Measurements from ENCODE around the gene ANKS3. TPM values are rescaled to one million over a fixed set of nuclear protein-coding genes. Genes with fewer than 3 reads are reported as not detected.

Gene ANKS3
- total RNA-seq, 2 donors from 2014 or later, result 10.1 to 23.2 TPM

DNA sequence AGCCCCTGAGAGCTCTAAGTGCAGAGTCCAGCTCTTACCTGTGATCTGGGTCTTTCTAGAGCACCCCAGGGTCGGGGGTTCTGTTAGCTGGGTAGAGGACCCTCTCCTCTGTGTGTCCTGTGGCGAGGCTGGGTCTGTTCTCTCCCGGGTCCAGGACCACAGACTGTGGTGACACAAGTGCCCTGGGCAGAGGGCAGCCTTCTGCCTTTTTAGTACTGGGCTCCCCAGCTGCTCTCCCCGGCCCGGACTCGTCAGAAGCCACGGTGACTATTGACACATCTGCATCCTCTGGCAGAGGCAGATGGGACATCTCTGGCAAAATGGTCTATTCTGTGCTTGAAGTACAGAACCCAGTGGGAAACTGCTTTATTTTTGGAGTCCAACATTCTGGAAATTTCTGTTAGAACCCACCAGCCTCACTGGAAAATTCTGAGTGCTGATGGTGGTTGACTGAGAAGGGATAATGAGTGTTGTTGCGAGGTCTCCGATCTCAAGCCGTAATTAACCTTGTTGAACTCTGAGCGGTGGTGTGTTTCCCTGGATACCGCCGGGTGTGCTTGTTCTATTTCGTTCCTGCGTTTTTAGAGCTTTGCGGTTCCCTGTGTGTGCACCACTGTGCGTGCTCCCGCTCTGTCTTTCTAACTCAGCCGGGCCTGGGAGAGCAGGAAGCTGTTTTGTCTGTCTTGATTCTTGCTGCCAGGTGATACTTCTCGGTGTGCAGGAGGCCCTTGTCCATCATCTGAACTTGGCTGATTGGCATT, 66.7 kb downstream of the ANKS3 start:
- peaks cover 16% of the 10 kb centered on the region for H3K36me3 ChIP-seq
- no peak overlapping the region for H3K27ac ChIP-seq
- intact Hi-C loops (cut with DNase I), result no loop called here

DNA sequence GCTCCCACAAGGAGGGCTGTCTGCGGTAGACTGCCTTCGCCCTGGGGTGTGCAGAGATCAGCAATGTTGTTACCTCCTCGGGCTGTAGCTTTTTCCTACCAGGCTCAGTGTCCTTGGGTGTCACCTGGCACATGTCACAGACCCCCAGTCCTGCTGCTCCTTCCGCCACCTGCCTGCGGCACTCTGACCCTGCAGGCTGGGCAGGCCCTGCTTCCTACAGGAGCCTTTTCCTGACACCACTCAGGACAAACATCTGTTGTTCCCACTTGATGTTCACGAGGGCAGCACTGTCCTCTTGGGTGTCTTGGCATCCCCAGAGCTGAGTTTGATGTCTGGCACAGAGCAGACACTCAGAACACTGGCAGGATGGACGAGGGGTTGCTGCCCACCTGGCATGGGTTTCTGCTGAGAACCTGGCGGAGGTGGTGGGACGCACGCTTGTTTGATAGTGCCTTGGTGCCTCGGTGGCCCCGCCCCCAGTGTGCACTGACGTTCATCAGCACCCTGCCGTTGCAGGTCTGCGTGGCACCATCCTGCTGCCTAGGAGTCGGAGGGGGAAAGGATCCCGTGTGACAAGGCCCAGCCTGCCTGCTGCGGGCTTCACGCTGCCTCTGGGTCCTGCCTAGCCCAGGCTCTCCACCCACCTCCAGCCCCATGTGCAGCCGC, 67.4 kb downstream of the ANKS3 start:
- Histone ChIP-seq H3K4me3 (no peak overlapping the region), H3K27me3 (no peaks in the 10 kb centered on the region), H3K27ac (no peak overlapping the region), H3K9me3 (no peaks in the 10 kb centered on the region), H3K4me1 (peaks cover 23% of the 10 kb centered on the region), H3K9ac (ENCODE audit: low read depth in 2 of 2, low read length in 2 of 2) (no peak overlapping the region), H3K36me3 (peaks cover 16% of the 10 kb centered on the region)
- TF ChIP-seq, protein P1, sequence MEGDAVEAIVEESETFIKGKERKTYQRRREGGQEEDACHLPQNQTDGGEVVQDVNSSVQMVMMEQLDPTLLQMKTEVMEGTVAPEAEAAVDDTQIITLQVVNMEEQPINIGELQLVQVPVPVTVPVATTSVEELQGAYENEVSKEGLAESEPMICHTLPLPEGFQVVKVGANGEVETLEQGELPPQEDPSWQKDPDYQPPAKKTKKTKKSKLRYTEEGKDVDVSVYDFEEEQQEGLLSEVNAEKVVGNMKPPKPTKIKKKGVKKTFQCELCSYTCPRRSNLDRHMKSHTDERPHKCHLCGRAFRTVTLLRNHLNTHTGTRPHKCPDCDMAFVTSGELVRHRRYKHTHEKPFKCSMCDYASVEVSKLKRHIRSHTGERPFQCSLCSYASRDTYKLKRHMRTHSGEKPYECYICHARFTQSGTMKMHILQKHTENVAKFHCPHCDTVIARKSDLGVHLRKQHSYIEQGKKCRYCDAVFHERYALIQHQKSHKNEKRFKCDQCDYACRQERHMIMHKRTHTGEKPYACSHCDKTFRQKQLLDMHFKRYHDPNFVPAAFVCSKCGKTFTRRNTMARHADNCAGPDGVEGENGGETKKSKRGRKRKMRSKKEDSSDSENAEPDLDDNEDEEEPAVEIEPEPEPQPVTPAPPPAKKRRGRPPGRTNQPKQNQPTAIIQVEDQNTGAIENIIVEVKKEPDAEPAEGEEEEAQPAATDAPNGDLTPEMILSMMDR (IDR thresholded peaks at IDR 0.05), result no peak
- no peak for DNase-seq
- intact Hi-C loops (cut with DNase I), result no loop called here

More for the DNA sequence above, 66.7 kb downstream of the ANKS3 start:
- TF ChIP-seq, protein P1 (IDR thresholded peaks at IDR 0.05), result no peak
- H3K4me1 ChIP-seq, result peaks cover 23% of the 10 kb centered on the region
- no peak overlapping the region for H3K4me3 ChIP-seq
- DNase-seq, result no peak
- H3K9ac ChIP-seq (ENCODE audit: low read depth in 2 of 2, low read length in 2 of 2), result no peak overlapping the region
- H3K9me3 ChIP-seq, result no peaks in the 10 kb centered on the region
- H3K27me3 ChIP-seq, result no peaks in the 10 kb centered on the region

DNA sequence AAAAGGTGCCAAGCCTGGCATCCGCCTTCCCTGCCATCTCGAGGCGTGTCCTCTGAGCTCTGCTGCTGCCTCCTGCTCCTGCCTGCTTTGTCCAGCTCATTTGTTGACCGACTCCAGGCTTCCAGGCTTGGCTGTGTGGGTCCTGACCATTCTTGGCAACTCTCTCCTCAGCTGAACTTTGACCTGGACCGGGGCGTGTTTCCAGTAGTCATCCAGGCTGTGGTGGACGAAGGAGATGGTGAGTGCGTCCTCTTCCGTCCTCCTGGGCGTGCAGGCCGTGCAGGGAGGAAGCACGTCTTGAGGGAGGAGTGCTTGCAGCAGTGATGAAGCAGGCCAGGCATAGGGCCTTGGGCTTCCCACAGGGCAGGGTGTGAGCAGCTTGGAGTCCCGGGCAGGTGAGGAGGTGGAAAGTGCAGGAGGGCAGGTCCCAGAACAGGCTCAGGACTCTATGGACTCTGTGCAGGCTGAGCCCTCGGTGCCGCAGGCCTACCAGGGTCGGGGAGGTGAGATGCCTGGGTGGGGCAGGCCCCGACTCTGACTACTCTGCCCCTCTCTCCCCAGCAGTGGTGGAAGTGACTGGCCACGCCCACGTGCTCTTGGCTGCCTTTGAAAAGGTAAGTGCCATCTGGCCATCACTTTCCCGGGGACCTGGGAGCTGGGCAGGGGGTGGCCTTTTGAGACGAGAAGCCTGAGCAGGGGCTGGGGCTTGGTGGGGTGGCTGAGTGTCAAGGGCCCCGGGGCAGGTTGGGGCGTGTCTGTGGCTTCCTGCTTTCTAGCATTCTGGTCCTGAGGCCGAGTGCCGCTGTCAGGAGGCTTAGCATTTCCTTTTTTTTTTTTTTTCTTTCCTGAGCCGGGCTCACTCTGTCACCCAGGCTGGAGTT, 69.3 kb downstream of the ANKS3 start:
- intact Hi-C loops (cut with DNase I), result no loop called here
- H3K9ac ChIP-seq (ENCODE audit: low read depth in 2 of 2, low read length in 2 of 2), result peak overlapping the region in 1 of 2 donors; percentile 35
- H3K36me3 ChIP-seq, result peaks cover 16% of the 10 kb centered on the region
- TF ChIP-seq, protein P1 (IDR thresholded peaks at IDR 0.05), result no peak
- H3K4me1 ChIP-seq, result peaks cover 23% of the 10 kb centered on the region
- peak; percentile 87 for DNase-seq
- H3K27ac ChIP-seq, result peak overlapping the region; percentile 62
- no peaks in the 10 kb centered on the region for H3K9me3 ChIP-seq
- no peak overlapping the region for H3K4me3 ChIP-seq
- H3K27me3 ChIP-seq, result no peaks in the 10 kb centered on the region

DNA sequence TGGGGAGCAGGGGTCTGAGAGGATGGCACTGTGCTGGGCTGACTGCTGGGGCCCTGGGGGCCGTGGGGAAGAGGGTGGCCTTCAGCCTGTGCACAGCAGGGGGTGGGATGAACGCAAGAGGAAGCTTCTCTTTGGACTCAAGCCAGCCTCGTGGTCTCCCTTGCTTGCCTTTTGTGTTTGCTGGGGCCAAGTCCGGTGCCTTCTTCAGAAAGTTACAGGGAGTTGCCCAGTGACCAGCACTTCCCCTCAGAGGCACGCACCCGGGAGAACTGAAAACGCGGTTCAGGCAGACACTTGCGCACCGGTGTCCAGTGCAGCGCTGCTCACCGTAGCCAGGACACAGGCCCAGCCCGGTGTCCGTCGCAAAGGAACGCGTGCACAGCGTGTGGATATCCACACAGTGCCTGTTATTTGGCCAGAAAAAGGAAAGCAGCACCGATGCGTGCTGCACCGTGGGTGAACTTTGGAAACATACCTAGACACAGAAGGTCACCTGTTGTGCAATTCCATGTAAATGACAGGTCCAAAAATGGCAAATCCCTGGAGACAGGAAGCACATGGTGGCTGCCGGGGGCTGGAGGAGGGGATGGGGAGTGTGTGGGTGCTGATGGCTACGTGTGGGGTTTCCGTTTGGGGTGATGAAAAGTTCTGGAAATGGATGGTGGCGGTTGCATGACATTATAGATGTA, 70.2 kb downstream of the ANKS3 start:
- Histone ChIP-seq H3K36me3 (peaks cover 12% of the 10 kb centered on the region), H3K27ac (peak overlapping the region; percentile 62), H3K9me3 (no peaks in the 10 kb centered on the region), H3K4me3 (no peak overlapping the region), H3K9ac (ENCODE audit: low read depth in 2 of 2, low read length in 2 of 2) (peak overlapping the region in 1 of 2 donors; percentile 26), H3K27me3 (no peaks in the 10 kb centered on the region), H3K4me1 (peaks cover 23% of the 10 kb centered on the region)
- intact Hi-C loops (cut with DNase I), result no loop called here
- TF ChIP-seq, protein P1 (IDR thresholded peaks at IDR 0.05), result no peak
- peak; percentile 60 for DNase-seq

DNA sequence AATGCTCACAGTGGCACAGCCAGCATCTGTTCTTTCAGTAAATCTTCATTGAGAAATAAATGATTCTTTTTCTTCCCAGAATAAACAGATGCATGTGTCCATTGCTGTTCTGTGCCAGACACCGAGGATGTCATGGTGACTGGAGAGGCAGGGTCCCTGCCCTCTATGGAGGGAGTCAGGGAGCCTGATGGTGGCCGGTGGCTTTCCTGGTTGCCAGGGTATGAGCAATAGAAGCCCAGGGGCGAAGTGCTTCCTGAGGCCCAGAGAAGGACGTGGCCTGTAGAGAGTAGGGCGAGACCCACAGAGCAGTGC, 70.7 kb downstream of the ANKS3 start:
- intact Hi-C loops (cut with DNase I), result no loop called here
- no peak for DNase-seq
- Histone ChIP-seq H3K36me3 (peaks cover 12% of the 10 kb centered on the region), H3K27ac (peak overlapping the region; percentile 62), H3K9ac (ENCODE audit: low read depth in 2 of 2, low read length in 2 of 2) (peak overlapping the region in 1 of 2 donors; percentile 26), H3K27me3 (no peaks in the 10 kb centered on the region), H3K4me3 (no peak overlapping the region), H3K4me1 (peaks cover 23% of the 10 kb centered on the region), H3K9me3 (no peaks in the 10 kb centered on the region)
- TF ChIP-seq, protein P1 (IDR thresholded peaks at IDR 0.05), result no peak

All from colonic mucosa (tissue), 4 donors.